Activated T-cell treated with anti-CD3 and anti-CD28 coated beads, Interleukin-2, amount 50 U/mL, for 1 hour (primary cell): ENCODE data around the gene RASA4.
"Not testable (repeated sequence)": the region's sequence is repeated elsewhere in the genome, so short reads cannot be mapped to it uniquely, and the experiment has no call there.

Source experiments
- DNase-seq: peaks from one replicate; pipeline ENCODE4 v3.0.0-alpha.2; 2020

Gene RASA4

GRCh38 chr7:102616507-102617125 lies at the start of gene RASA4:
TSS of gene RASA4 (minus strand) at chr7:102616756. CDS start at chr7:102616689, 67 bp downstream.
- peak; percentile 58 for DNase-seq

DNA sequence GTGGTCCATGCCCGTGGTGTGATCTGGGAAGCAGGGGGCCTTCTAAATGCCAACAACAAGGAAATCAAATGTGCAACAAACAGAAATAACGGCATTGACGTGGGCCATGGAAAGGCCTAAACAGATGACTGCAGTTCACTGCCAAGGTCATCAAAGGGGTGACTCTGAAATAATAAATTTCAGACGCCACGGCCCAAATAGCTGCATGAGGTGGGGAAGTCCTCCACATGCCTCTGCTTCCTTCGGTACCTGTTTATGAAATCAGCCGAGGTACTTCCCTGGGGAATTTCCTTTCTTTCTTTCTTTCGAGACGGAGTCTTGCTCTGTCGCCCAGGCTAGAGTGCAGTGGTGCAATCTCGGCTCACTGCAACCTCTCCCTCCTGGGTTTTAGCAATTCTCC lies 48.2 kb upstream of the RASA4 start:
- not testable (repeated sequence) for DNase-seq

GRCh38 chr7:102649924-102650323 lies 33.4 kb upstream of the RASA4 start, which contains the start of gene SPDYE2B:
TSS of gene SPDYE2B (plus strand) at chr7:102650319. CDS start at chr7:102652349, 2,030 bp downstream.
- not testable (repeated sequence) for DNase-seq

DNA sequence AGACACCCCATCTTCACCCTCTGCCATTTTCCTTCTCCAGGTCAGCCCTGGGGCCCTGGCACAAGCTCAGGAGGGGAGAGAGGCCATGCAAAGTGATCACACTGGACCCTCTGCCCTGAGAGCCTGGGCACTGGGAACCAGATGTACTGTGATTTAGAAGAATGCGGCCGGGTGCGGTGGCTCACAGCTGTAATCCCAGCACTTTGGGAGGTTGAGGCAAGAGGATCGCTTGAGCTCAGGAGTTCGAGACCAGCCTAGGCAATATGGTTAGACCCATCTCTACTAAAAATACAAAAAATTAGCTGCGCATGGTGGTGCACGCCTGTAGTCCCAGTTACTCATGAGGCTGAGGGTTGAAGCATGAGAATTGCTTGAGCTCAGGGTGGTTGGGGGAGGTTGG lies 31.3 kb upstream of the RASA4 start:
- DNase-seq = not testable (repeated sequence)

DNA sequence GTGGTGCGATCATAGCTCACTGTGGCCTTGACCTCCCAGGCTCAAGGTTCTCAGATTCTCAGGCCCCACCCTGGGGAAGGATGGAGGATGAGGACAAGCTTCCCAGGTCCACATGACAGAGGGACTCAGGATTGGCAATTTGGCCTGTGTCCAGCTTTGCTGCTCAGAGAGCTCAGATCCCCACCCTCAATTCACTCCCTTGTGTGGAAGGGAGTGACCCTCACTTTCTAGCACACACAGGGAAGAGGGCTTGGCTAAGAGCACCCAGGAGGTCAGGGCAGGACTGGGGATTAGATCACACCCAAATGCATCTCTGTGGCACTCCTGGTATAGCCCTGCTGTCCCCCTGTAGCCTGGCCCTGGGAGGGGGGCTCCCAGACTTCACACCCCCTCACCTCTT lies 26.8 kb upstream of the RASA4 start:
- DNase-seq = not testable (repeated sequence)

- not testable (repeated sequence) for DNase-seq
These were observed 26.1 kb upstream of the RASA4 start, which contains the start of gene UPK3BL1 for GRCh38 chr7:102642691-102643090. TSS of gene UPK3BL1 (minus strand) at chr7:102642791. CDS start at chr7:102642741, 50 bp downstream.

DNA sequence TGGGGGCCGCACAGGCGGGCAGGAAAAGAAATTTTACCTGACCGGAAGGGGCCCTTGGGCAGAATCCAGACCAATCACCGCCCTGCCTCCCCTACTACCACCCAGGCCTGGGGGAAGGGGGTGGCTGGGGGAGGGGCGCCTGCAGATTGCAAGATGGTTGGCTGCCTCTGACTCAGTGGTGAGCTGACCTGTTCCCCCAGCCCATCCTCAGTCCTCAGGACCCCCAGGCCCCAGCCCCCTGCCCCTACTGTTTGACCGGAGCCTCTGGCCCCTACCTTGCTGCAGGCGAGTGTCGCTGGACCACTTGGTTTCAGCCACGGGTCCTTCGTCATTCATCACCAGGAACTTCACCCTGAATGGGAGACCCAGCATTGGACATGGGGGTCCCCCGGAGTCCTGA lies 22.3 kb upstream of the RASA4 start:
- DNase-seq = not testable (repeated sequence)

DNA sequence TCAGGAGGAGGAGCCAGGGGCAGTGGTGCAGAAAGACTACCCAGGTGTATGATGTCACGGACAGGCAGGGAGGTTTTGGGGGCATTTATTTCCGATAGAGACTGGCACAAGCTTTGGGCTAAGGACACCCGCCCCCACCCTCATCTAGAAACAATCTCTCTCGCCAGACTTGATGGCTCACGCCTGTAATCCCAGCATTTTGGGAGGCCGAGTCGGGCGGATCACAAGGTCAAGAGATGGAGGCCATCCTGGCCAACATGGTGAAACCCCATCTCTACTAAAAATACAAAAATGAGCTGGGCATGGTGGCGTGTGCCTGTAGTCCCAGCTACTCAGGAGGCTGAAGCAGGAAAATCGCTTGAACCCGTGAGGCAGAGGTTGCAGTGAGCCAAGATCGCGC lies 20.4 kb upstream of the RASA4 start:
- DNase-seq = not testable (repeated sequence)

GRCh38 chr7:102635354-102635753 lies 18.8 kb upstream of the RASA4 start:
- DNase-seq = not testable (repeated sequence)

- not testable (repeated sequence) for DNase-seq
These were observed 17.7 kb upstream of the RASA4 start for GRCh38 chr7:102634299-102634698.

GRCh38 chr7:102630622-102631021 lies 14.1 kb upstream of the RASA4 start:
- DNase-seq = not testable (repeated sequence)

DNA sequence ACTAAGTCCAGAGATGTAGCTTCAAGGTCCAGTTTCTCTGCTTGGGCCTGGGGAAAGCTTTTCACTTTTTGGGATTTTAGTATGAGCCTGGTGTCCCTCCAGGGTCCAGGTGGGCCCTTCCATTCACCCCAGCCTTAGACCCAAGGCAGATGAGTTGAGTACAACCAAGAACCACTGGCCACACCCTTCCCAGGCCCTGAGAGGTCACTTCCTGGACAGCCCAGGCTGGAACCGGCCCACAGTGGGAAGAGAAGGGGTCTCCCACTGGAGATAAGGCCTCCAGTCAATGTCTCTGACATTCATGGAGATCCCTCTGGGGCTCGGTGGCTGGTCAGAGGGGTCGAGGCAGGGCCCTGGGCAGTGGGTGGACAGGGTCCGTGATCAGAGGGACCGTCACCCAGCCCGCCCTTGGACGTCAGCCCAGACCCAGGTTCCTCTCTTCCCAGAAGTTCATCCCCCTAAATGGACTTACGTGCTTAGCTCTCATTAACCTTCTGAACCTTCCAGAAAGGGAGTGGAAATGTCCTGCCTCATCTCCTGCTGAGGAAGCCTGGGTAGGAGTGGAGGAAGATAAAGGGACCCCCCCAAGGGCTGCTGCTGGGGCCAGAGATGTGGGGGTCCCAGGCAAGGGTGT lies 10.8 kb upstream of the RASA4 start:
- DNase-seq = not testable (repeated sequence)

DNA sequence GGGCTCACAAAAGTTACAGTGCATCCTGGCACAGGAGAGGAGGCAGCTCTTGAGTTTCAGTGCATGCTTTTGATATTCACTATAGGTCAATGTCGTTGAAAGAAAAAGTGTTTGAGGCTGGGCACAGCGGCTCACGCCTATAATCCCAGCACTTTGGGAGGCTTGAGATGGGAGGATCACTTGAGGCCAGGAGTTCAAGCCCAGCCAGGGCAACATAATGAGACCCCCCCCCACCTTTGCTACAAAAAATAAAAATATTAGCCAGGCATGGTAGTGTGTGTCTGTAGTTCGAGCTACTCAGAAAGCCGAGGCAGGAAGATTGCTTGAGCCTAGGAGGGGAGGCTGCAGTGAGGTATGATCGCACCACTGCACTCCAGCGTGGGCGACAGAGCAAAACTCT lies 1.6 kb upstream of the RASA4 start:
- not testable (repeated sequence) for DNase-seq

DNA sequence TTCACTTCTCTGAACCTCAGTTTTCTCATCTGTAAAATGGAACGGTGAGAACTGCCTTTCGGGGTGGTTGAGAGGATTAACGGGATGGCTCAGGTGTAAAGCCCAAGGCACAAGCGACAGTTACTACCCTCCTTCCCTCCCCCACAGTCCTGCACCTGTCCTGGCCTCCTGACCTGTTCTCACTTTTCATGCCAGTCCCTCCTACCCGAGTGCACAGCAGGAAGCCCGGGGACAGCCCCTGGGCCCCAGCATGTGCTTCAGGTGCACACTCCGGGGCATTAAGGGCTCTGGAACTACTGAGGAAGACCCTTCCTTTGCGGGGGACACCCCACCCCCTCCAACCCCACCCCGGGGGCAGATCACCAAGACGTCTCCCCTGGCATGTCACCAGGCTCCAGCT lies 626 bp downstream of the RASA4 start:
- DNase-seq = not testable (repeated sequence)

GRCh38 chr7:102614873-102615272 lies 1.7 kb downstream of the RASA4 start:
- not testable (repeated sequence) for DNase-seq

DNA sequence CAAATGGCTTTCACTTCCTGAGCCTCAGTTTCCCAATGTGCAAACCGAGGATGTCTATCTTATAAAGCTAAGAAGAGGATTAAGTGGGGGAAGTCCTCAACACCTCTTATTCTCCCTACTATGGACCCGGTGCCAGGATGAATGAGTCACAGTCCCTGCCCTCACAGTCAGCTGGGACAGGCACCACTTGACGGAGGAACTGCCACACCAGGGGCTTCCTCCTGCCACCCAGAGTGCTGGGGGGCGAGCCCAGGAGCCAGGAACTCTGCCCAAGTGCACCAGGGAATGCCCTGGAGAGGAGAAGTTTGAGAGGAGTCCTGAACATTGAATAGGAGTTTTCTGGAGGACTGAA lies 2.2 kb downstream of the RASA4 start:
- not testable (repeated sequence) for DNase-seq

GRCh38 chr7:102613575-102614345 lies 2.8 kb downstream of the RASA4 start:
- DNase-seq = not testable (repeated sequence)

- not testable (repeated sequence) for DNase-seq
These were observed 4.8 kb downstream of the RASA4 start for GRCh38 chr7:102611675-102612325.

- not testable (repeated sequence) for DNase-seq
These were observed 5.4 kb downstream of the RASA4 start for GRCh38 chr7:102611013-102611674.

- DNase-seq = peak; percentile 14
These were observed 6.1 kb downstream of the RASA4 start for GRCh38 chr7:102610441-102610840.

GRCh38 chr7:102609734-102610133 lies 6.8 kb downstream of the RASA4 start:
- not testable (repeated sequence) for DNase-seq

DNA sequence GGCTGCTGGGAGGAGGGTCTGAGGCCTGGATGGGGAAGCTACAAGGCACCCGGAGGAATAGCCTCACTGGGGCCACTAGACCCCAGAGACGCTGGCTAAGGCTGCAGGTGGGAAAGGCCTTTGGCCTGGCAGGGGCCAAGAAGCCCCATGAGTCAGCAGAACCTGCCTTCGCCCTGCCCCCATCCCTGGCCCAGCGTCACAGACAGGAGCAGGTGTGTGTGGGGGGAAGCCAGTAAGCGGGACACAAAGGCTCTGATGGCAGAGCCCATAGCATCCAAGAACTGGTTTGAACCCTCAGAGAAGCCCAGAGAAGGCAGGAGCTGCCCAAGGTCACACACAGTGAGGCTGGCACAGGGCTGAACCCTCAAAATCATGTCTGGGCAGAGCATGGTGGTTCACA lies 9.7 kb downstream of the RASA4 start:
- DNase-seq = not testable (repeated sequence)
